Glutamatergic neuron (in vitro differentiated cells): ENCODE measurements around the gene C1orf50. TPM values are rescaled to one million over a fixed set of nuclear protein-coding genes. Genes with fewer than 3 reads are reported as not detected.
"Not testable (repeated sequence)": the region's sequence is repeated elsewhere in the genome, so short reads cannot be mapped to it uniquely, and the experiment has no call there.

Source experiments
- DNase-seq: peaks from one replicate; pipeline ENCODE4 v3.0.0; 2022
- H3K27ac Mint-ChIP-seq: one replicate; pipeline ENCODE4 v1.8.0; 2020; ENCODE audit warnings: mild to moderate bottlenecking, mixed read lengths, inconsistent platforms; ENCODE audit not compliant: unreplicated experiment
- H3K27me3 Mint-ChIP-seq: one replicate; pipeline ENCODE4 v1.8.0; 2020; ENCODE audit warnings: mild to moderate bottlenecking, moderate library complexity, mixed read lengths, inconsistent platforms; ENCODE audit not compliant: unreplicated experiment
- H3K36me3 Mint-ChIP-seq: one replicate; pipeline ENCODE4 v1.8.0; 2020; ENCODE audit warnings: mild to moderate bottlenecking, mixed read lengths, inconsistent platforms; ENCODE audit not compliant: unreplicated experiment
- H3K4me1 Mint-ChIP-seq: one replicate; pipeline ENCODE4 v1.8.0; 2020; ENCODE audit warnings: mild to moderate bottlenecking, low read depth, mixed read lengths, inconsistent platforms; ENCODE audit not compliant: unreplicated experiment
- H3K4me3 Mint-ChIP-seq: one replicate; pipeline ENCODE4 v1.8.0; 2020; ENCODE audit warnings: mild to moderate bottlenecking, mixed read lengths, inconsistent platforms; ENCODE audit not compliant: unreplicated experiment
- H3K9me3 Mint-ChIP-seq: one replicate; pipeline ENCODE4 v1.8.0; 2020; ENCODE audit warnings: mild to moderate bottlenecking, moderate library complexity, mixed read lengths, inconsistent platforms; ENCODE audit not compliant: unreplicated experiment
- long read RNA-seq: library from polyadenylated mRNA; unstranded; transcript quantifications from one replicate; pipeline ENCODE4 v2.0.0, GENCODE V29; 2020; ENCODE audit not compliant: unreplicated experiment
- total RNA-seq: library from RNA; stranded (reverse); fragmentation: NEBNext Ultra II Directional; extraction: Animal tissue kit (Norgen Biotek cat#: 25700); gene quantifications from one replicate; pipeline ENCODE4 v1.2.1, GENCODE V29; 2021; ENCODE audit not compliant: unreplicated experiment
- TF ChIP-seq, protein P1 (sequence below): fragments of 200-600 bp; sonication (generic); IDR thresholded peaks from one replicate; pipeline ENCODE4 v1.5.0; 2021; ENCODE audit not compliant: partially characterized antibody, unreplicated experiment

Gene C1orf50
- 21.6 TPM for total RNA-seq
- long read RNA-seq, full-length matches to known transcripts = 13 of 23 reads
- long read RNA-seq, partial matches to known transcripts = 2 of 23 reads
- long read RNA-seq, other reads (novel, unspliced or antisense) = 8 of 23 reads

DNA sequence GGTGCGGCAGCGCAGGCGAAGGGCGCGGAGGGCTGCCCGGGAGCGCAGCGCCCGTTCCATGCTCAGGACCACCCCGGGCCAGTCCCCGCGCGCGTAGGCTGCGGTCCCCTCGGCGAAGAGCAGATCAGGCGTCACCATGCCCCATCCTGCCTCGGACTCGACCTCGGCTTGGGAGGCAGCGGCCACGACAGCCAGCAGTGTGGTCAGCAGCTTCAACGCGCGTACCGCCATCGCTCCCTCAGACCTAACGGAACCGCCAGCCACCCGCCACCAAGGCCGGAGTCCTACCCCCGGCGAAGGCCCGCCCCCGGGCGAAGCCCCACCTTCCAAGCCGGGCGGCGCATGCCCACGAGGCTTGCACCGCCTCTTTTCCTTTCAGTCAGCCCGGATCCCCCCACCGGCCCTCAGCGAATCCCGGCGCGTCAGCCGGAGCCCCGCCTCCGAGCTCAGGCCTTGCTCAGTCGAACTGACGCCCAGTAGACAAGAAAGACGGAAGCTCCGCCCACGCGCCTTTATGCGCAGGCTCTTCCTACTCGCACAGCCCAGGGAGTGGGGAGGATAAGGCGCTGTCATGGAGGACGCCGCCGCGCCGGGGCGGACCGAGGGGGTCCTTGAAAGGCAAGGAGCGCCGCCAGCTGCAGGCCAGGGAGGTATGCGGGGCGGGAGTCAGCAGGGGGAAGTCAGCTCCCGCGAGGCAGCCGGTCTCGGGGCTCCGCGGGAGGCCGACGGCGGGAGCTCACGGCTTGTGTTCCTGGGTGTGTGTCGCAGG lies at the start of gene C1orf50, which contains the start of gene P3H1:
TSS of gene C1orf50 (plus strand) at position 509 of the 769 bp plus-strand sequence. CDS start at position 572, 63 bp downstream.
TSS of gene P3H1 (minus strand) at position 288 of the 769 bp plus-strand sequence. CDS start at position 231, 57 bp downstream.
- Mint-ChIP-seq H3K9me3 (peaks cover 3% of the 10 kb centered on the region), H3K36me3 (no peaks in the 10 kb centered on the region), H3K27me3 (peaks cover 6% of the 10 kb centered on the region), H3K27ac (peak within 1 kb of the TSS; percentile 92), H3K4me1 (peaks cover 4% of the 10 kb centered on the region), H3K4me3 (peak within 1 kb of the TSS; percentile 91)
- DNase-seq = peak; percentile 100
- TF ChIP-seq, protein P1, sequence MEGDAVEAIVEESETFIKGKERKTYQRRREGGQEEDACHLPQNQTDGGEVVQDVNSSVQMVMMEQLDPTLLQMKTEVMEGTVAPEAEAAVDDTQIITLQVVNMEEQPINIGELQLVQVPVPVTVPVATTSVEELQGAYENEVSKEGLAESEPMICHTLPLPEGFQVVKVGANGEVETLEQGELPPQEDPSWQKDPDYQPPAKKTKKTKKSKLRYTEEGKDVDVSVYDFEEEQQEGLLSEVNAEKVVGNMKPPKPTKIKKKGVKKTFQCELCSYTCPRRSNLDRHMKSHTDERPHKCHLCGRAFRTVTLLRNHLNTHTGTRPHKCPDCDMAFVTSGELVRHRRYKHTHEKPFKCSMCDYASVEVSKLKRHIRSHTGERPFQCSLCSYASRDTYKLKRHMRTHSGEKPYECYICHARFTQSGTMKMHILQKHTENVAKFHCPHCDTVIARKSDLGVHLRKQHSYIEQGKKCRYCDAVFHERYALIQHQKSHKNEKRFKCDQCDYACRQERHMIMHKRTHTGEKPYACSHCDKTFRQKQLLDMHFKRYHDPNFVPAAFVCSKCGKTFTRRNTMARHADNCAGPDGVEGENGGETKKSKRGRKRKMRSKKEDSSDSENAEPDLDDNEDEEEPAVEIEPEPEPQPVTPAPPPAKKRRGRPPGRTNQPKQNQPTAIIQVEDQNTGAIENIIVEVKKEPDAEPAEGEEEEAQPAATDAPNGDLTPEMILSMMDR = no peak

DNA sequence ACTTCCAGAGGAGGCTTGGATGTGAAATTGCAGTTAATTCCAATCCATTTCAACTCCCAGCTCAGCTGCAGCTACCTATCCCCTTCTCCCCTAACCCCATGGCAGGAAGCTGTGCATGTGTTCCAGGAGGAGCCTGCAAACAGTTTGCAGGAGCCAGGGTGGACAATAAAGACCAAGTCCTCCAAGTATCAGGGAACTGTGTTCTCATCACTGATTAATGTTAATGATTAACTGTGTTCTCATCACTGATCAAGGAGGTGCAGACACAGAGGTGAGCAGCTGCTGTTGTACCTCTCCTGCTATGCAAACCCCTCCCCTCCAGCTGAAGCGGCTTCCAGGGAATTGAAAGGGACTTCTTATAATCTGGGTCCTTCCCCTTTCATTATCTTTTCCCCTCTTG lies 46.2 kb upstream of the C1orf50 start:
- Mint-ChIP-seq H3K4me3 (no peak overlapping the region), H3K27ac (no peak overlapping the region), H3K36me3 (peaks cover 5% of the 10 kb centered on the region), H3K4me1 (no peaks in the 10 kb centered on the region), H3K9me3 (peaks cover 6% of the 10 kb centered on the region), H3K27me3 (peaks cover 2% of the 10 kb centered on the region)
- DNase-seq = no peak
- TF ChIP-seq, protein P1 = no peak

DNA sequence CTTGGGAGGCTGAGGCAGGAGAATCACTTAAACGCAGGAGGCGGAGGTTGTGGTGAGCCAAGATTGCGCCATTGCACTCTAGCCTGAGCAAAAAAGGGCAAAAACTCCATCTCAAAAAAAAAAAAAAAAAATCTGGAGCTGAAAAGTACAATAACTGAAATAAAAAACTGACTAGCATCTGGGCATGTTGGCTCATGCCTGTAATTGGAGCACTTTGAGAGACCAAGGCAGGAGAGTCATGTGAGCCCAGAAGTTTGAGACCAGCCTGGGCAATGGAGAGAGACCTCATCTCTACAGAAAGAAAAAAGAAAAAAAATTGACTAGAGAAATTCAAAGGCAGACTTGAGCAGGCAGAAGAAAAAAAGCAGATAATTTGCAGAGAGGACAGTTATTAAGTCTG lies 45.1 kb upstream of the C1orf50 start:
- no peak for DNase-seq
- Mint-ChIP-seq H3K27ac (no peak overlapping the region), H3K4me3 (no peak overlapping the region), H3K9me3 (peaks cover 6% of the 10 kb centered on the region), H3K4me1 (no peaks in the 10 kb centered on the region), H3K27me3 (peaks cover 2% of the 10 kb centered on the region), H3K36me3 (no peaks in the 10 kb centered on the region)
- TF ChIP-seq, protein P1 = no peak

DNA sequence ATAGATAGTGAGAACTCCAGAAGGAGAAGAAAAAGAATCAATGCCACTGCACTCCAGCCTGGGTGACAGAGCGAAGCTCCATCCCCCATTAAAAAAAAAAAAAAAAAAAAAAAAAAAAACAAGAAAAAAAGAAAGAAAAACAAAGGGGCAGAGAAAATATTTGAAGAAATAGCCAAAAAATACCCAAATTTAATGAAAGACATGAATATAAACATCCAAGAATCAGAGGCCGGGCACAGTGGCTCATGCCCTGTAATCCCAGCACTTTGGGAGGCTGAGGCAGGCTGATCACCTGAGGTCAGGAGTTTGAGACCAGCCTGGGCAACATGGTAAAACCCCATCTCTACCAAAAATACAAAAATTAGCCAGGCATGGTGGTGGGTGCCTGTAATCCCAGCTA lies 44.6 kb upstream of the C1orf50 start:
- DNase-seq, H3K36me3 Mint-ChIP-seq, H3K27me3 Mint-ChIP-seq, H3K4me1 Mint-ChIP-seq, H3K27ac Mint-ChIP-seq, H3K9me3 Mint-ChIP-seq, H3K4me3 Mint-ChIP-seq: not testable (repeated sequence)

DNA sequence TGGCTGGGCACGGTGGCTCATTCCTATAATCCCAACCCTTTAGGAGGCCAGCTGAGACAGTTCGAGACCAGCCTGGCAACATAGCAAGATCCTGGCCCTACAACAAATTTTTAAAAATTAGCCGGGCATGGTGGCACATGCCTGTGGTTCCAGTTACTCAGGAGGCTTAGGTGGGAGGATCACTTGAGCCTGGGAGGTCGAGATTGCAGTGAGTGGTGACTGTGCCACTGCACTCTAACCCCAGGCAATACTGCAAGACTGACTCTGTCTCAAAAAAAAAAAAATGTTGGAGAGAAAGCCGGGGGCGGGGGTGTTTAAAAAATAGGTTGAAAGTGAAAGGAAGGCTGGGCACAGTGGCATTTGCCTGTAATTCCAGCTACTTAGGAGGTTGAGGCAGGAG lies 43.5 kb upstream of the C1orf50 start:
- no peak for DNase-seq
- peaks cover 2% of the 10 kb centered on the region for H3K9me3 Mint-ChIP-seq
- no peaks in the 10 kb centered on the region for H3K4me1 Mint-ChIP-seq
- no peak overlapping the region for H3K27ac Mint-ChIP-seq
- peaks cover 2% of the 10 kb centered on the region for H3K27me3 Mint-ChIP-seq
- no peaks in the 10 kb centered on the region for H3K36me3 Mint-ChIP-seq
- H3K4me3 Mint-ChIP-seq = no peak overlapping the region
- TF ChIP-seq, protein P1 = no peak

DNA sequence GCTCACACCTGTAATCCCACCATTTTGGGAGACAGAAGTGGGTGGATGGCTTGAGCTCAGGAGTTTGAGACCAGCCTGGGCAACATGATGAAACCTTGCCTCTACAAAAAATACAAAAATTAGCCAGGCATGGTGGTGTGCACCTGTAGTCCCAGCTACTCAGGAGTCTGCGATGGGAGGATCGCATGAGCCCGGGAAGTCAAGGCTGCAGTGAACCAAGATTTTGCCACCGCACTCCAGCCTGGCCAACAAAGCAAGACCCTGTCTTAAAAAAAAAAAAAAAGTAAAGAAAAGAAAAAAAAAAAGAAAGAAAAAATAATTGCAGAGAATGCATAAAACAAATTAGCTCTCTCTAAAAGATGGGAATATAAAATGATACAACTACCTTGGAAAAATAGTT lies 41.2 kb upstream of the C1orf50 start:
- not testable (repeated sequence) for H3K27ac Mint-ChIP-seq, H3K36me3 Mint-ChIP-seq, H3K9me3 Mint-ChIP-seq, H3K4me3 Mint-ChIP-seq, DNase-seq, H3K4me1 Mint-ChIP-seq, H3K27me3 Mint-ChIP-seq
